ENCODE measurements around the gene KRTAP5-5. TPM values are rescaled to one million over a fixed set of nuclear protein-coding genes. Genes with fewer than 3 reads are reported as not detected.

KRTAP5-5 gene
- total and polyA plus RNA-seq, 2 of the 13 experiments (the other 11 are each of a cell fraction or from before 2014, with no cell fraction given) = not detected

GRCh38 chr11:1586699-1587098, 42.9 kb upstream of the KRTAP5-5 start:
- Histone ChIP-seq H2AFZ (ENCODE audit: low read length) (no peak overlapping the region), H3K9ac (ENCODE audit: insufficient read depth, low read depth, low read length) (no peak overlapping the region), H3K4me1 (ENCODE audit: insufficient read depth, low read length) (0 out of 2 replicates have a peak, but pooled peaks cover 14% of the 10 kb centered on the region), H3K27me3 (ENCODE audit: control insufficient read depth in 1 of 2, insufficient read depth in 2 of 2, low read length in 2 of 2) (no peaks in the 10 kb centered on the region; a peak in 1 of 5 replicates), H3K27ac (ENCODE audit: extremely low read length, insufficient read depth, low read length) (no peak overlapping the region), H3K4me2 (ENCODE audit: low read depth, low read length) (no peak overlapping the region), H3K79me2 (ENCODE audit: insufficient read depth, low read length) (no peaks in the 10 kb centered on the region), H3K4me3 (replicated peaks in 1 of 3; ENCODE audit: insufficient read depth in 1 of 3, low read depth in 2 of 3, low read length in 3 of 3) (no peak overlapping the region), H3K9me3 (ENCODE audit: low read length) (no peaks in the 10 kb centered on the region), H4K20me1 (ENCODE audit: insufficient read depth, low read length) (0 out of 2 replicates have a peak, but pooled peaks cover 2% of the 10 kb centered on the region), H3K36me3 (replicated peaks in 1 of 2; ENCODE audit: control insufficient read depth in 1 of 2, insufficient read depth in 2 of 2, low read length in 2 of 2) (no peaks in the 10 kb centered on the region)
- no TSS peak for BruUV-seq (replicated peaks)
- in situ Hi-C loops (cut with HindIII; ENCODE audit: extremely low pct_ligation_motif_present, low pct_unique_long_range_greater_than_20kb) = no loop called here
- ChIA-PET CTCF (ENCODE audit: low intra/inter-chr PET ratio, low total read pairs) (no interaction called here), POLR2A (no interaction called here)
- intact Hi-C loops (cut with micrococcal nuclease; ENCODE audit: unreplicated experiment) = no loop called here
- no peak for TF ChIP-seq ZBTB46 (CRISPR knock-in tag; IDR thresholded peaks at IDR 0.05; ENCODE audit: borderline replicate concordance)
- TF ChIP-seq LCORL (IDR thresholded peaks at IDR 0.05) = no peak
- no peak for TF ChIP-seq LCORL (CRISPR knock-in tag; IDR thresholded peaks at IDR 0.05)
- TF ChIP-seq ATF5 (CRISPR knock-in tag; IDR thresholded peaks at IDR 0.05; ENCODE audit: low read depth) = no peak
- no peak for TF ChIP-seq SNRNP70 (IDR thresholded peaks at IDR 0.05; ENCODE audit: low read depth, low read length)
- TF ChIP-seq CBX1 (IDR thresholded peaks at IDR 0.05; ENCODE audit: low read depth) = no peak
- no peak for TF ChIP-seq HIVEP1 (CRISPR knock-in tag; IDR thresholded peaks at IDR 0.05)
- TF ChIP-seq POGK (CRISPR knock-in tag; conservative IDR thresholded peaks at IDR 0.05) = no peak
- no peak for TF ChIP-seq TBX3 (IDR thresholded peaks at IDR 0.05; ENCODE audit: borderline replicate concordance)
- TF ChIP-seq SP140L (CRISPR knock-in tag; IDR thresholded peaks at IDR 0.05; ENCODE audit: borderline replicate concordance) = no peak
- no peak for TF ChIP-seq ZNF329 (CRISPR knock-in tag; IDR thresholded peaks at IDR 0.05; ENCODE audit: low read depth)
- TF ChIP-seq NFIC (IDR thresholded peaks at IDR 0.05; ENCODE audit: low read length) = no peak
- no peak for TF ChIP-seq IKZF5 (CRISPR knock-in tag; IDR thresholded peaks at IDR 0.05)
- no peak for TF ChIP-seq TSC22D2 (CRISPR knock-in tag; IDR thresholded peaks at IDR 0.05; ENCODE audit: borderline replicate concordance)
- FAIRE-seq (no peak), DNase-seq (ENCODE audit: low spot score) (no peak), ATAC-seq (no peak)
- WGBS (ENCODE audit: low lambda C conversion rate) = 17% methylated on average over 2 of the region's 2 CpGs
